Right lobe of liver (tissue), 6 donors: ENCODE measurements around the gene SCRT2. TPM values are rescaled to one million over a fixed set of nuclear protein-coding genes. Genes with fewer than 3 reads are reported as not detected.

Source experiments
- ATAC-seq, 4 donors: fragments of 200-7000 bp; cut with Tn5 transposase; one replicate each; pipeline ENCODE4 v1.9.1; 2020; ENCODE audit warnings: mild to moderate bottlenecking in 4 of 4, moderate library complexity in 4 of 4
- DNase-seq, 3 donors: peaks; one replicate each; pipeline ENCODE4 v3.0.0-alpha.2; 2020
- H3K27ac ChIP-seq, 3 donors: fragments of 200-600 bp; one replicate each; pipeline ENCODE4 v1.8.0; 2022
- H3K27me3 ChIP-seq, 2 donors: fragments of 200-600 bp; one replicate each; pipeline ENCODE4 v1.8.0; 2022
- H3K36me3 ChIP-seq, 4 donors: fragments of 200-600 bp; sonication (generic) in 1 of 4; one replicate each; pipeline versions ENCODE4 v1.5.1 to v1.8.0; 2017 to 2022; ENCODE audit warnings: control low read depth in 1 of 4
- H3K4me1 ChIP-seq, 4 donors: fragments of 200-600 bp; sonication (generic) in 1 of 4; one replicate each; pipeline versions ENCODE4 v1.5.1 to v1.8.0; 2017 to 2022; ENCODE audit warnings: control low read depth in 1 of 4
- H3K4me3 ChIP-seq, 3 donors: fragments of 200-600 bp; one replicate each; pipeline ENCODE4 v1.8.0; 2022
- H3K9me3 ChIP-seq, 4 donors: fragments of 200-600 bp; sonication (generic) in 1 of 4; one replicate each; pipeline versions ENCODE4 v1.5.1 to v1.8.0; 2017 to 2022; ENCODE audit warnings: control low read depth in 1 of 4
- CTCF ChIP-seq, 4 donors: fragments of 200-600 bp in 3 of 4; fragments of 450-650 bp in 1 of 4; IDR thresholded peaks; one replicate each; pipeline versions ENCODE4 v1.5.1 to v1.8.0; 2016 to 2022; ENCODE audit warnings: antibody characterized with exemption in 4 of 4, mild to moderate bottlenecking in 2 of 4
- POLR2A ChIP-seq: fragments of 450-650 bp; IDR thresholded peaks from one replicate; pipeline ENCODE4 v1.6.1; 2017; ENCODE audit warnings: antibody characterized with exemption, mild to moderate bottlenecking
- WGBS: methylation state at CpG from one replicate; pipeline ENCODE4 v1.1.6; 2018; ENCODE audit warnings: low coverage, low lambda C conversion rate; ENCODE audit not compliant: insufficient coverage; ENCODE audit errors: missing lambda C conversion rate; 5-methylcytosine and 5-hydroxymethylcytosine counted together
- intact Hi-C, 2 donors: fragments of 100-400 bp; cut with DNase I; formaldehyde crosslinking; loops; one replicate each; pipeline versions ENCODE4 v1.11.2 to v1.14.1; 2022
- total RNA-seq, 6 experiments: library from RNA; depleted of rRNA in 2 of 6; stranded (reverse); fragments of >200 nt in 2 of 6; fragmentation: NEBNext Ultra II Directional in 3 of 6; extraction: Animal tissue kit (Norgen Biotek cat#: 25700) in 3 of 6; gene quantifications; one replicate each; pipeline versions ENCODE4 v1.1.0 to v1.2.4, GENCODE V29; 2016 to 2023
- donor health status: DM: no; HTN: yes; CAD: no.
- donor health status: DM: no; HTN: no; CAD: no.
- donor health status: DM: no; HTN: no; CAD: no.
- donor health status: DM: no; HTN: yes; CAD: no.
- donor health status: DM: no; HTN: yes; CAD: no.

The SCRT2 gene
- total RNA-seq, 6 experiments from 2014 or later: not detected

GRCh38 chr20:658202-658601, 17.4 kb downstream of the SCRT2 start:
- H3K4me1 ChIP-seq: peaks cover 0 to 7% (median 0%) of the 10 kb centered on the region in 4 donors
- H3K4me3 ChIP-seq: no peak overlapping the region
- intact Hi-C loops: no loop called here
- ATAC-seq (no peak), DNase-seq (peak in 1 of 3 donors; percentile 27)
- H3K36me3 ChIP-seq: no peaks in the 10 kb centered on the region
- H3K9me3 ChIP-seq: no peaks in the 10 kb centered on the region
- peaks cover 0 to 10% of the 10 kb centered on the region in 2 donors for H3K27me3 ChIP-seq
- 40% methylated on average over 1 of the region's 2 CpGs for WGBS
- no peak for TF ChIP-seq POLR2A
- no peak for TF ChIP-seq CTCF (IDR thresholded peaks at IDR 0.05)
- no peak overlapping the region for H3K27ac ChIP-seq

- Histone ChIP-seq H3K4me1 (peaks cover 0 to 7% (median 0%) of the 10 kb centered on the region in 4 donors), H3K4me3 (no peak overlapping the region), H3K36me3 (no peaks in the 10 kb centered on the region), H3K27me3 (no peaks in the 10 kb centered on the region), H3K27ac (no peak overlapping the region), H3K9me3 (no peaks in the 10 kb centered on the region)
- DNase-seq: no peak
- no peak for ATAC-seq
- TF ChIP-seq CTCF (IDR thresholded peaks at IDR 0.05) (no peak), POLR2A (no peak)
- intact Hi-C loops: no loop called here
- WGBS: 67% methylated on average over 10 of the region's 11 CpGs
Measured at GRCh38 chr20:655726-656624, 19.6 kb downstream of the SCRT2 start.

- intact Hi-C loops: no loop called here
- Histone ChIP-seq H3K4me1 (peaks cover 0 to 7% (median 0%) of the 10 kb centered on the region in 4 donors), H3K27ac (no peak overlapping the region), H3K9me3 (no peaks in the 10 kb centered on the region), H3K36me3 (peaks cover 0 to 11% (median 1%) of the 10 kb centered on the region in 4 donors), H3K27me3 (no peaks in the 10 kb centered on the region), H3K4me3 (no peak overlapping the region)
- TF ChIP-seq POLR2A (no peak), CTCF (IDR thresholded peaks at IDR 0.05) (no peak)
- no peak for ATAC-seq
- DNase-seq: no peak
- 89% methylated on average over 3 of the region's 3 CpGs for WGBS
Measured at GRCh38 chr20:654417-654750, 21.2 kb downstream of the SCRT2 start.

- H3K9me3 ChIP-seq: no peaks in the 10 kb centered on the region
- 5% methylated on average over 10 of the region's 31 CpGs for WGBS
- TF ChIP-seq CTCF (IDR thresholded peaks at IDR 0.05) (no peak), POLR2A (no peak)
- H3K27me3 ChIP-seq: no peaks in the 10 kb centered on the region
- peak overlapping the region; percentile 75 to 83 (median 82) for H3K27ac ChIP-seq
- peak overlapping the region; percentile 71 to 75 (median 72) for H3K4me3 ChIP-seq
- H3K4me1 ChIP-seq: peaks cover 0 to 7% (median 0%) of the 10 kb centered on the region in 4 donors
- DNase-seq (peak in 1 of 3 donors; percentile 54), ATAC-seq (peak; percentile 1 to 28 (median 14))
- intact Hi-C loops: no loop called here
- peaks cover 0 to 16% (median 3%) of the 10 kb centered on the region in 4 donors for H3K36me3 ChIP-seq
Measured at GRCh38 chr20:653590-654416, 21.8 kb downstream of the SCRT2 start.
